NCI-H524 treated with DMSO at 0.1 percent for 48 hours (cell line): ENCODE results near the gene AIF1L.

Experiments used
- DNase-seq: peaks from one replicate; lab custom pipeline; 2025; lab: John Stamatoyannopoulos, UW

Gene AIF1L

GRCh38 chr9:131096269-131097125 is at the start of gene AIF1L:
AIF1L (plus strand) TSS chr9:131096531; CDS start chr9:131096630, 99 bp downstream.
- DNase-seq = peak; percentile 2

GRCh38 chr9:131046581-131047202 is 49.6 kb upstream of the AIF1L start:
- no peak for DNase-seq

DNA sequence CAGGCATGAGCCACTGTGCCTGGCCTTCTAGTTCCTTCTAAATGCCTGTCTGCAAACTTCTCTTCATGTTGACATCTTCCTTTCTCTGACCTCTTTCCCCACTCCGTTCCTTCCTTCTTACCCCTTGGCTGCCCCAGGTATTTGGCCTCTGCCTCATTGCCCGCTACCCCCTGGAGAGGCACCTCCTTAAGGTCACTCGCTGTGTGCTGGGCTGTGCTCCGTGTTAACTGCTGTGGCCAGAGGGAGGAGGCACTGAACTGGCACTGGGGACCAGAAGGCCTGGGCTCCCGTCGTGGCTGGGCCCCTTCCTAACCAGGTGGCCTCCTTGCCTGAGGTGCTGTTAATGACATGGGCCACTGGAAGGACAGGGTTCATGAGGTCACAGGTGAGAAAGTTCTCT is 48.0 kb upstream of the AIF1L start:
- DNase-seq = no peak

DNA sequence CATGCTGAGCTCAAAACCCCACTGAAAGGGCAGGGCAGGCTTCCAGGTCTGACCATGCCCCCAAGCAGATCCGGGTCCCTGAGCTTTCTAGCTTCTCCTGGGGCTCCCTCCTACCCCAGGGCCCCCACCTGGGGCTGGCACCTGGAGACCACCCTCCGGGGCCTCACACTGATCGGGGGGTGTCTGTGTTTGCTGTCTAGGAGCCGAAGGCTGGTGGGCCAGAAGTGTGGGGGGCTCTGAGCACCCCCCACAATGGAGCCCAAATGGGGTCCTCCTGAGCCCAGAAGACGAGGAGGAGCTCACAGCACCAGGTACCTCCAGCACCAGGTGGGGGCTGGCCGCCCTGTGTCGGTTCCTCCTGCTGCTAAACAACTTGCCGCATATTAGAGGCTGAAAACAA is 47.5 kb upstream of the AIF1L start:
- DNase-seq = no peak

DNA sequence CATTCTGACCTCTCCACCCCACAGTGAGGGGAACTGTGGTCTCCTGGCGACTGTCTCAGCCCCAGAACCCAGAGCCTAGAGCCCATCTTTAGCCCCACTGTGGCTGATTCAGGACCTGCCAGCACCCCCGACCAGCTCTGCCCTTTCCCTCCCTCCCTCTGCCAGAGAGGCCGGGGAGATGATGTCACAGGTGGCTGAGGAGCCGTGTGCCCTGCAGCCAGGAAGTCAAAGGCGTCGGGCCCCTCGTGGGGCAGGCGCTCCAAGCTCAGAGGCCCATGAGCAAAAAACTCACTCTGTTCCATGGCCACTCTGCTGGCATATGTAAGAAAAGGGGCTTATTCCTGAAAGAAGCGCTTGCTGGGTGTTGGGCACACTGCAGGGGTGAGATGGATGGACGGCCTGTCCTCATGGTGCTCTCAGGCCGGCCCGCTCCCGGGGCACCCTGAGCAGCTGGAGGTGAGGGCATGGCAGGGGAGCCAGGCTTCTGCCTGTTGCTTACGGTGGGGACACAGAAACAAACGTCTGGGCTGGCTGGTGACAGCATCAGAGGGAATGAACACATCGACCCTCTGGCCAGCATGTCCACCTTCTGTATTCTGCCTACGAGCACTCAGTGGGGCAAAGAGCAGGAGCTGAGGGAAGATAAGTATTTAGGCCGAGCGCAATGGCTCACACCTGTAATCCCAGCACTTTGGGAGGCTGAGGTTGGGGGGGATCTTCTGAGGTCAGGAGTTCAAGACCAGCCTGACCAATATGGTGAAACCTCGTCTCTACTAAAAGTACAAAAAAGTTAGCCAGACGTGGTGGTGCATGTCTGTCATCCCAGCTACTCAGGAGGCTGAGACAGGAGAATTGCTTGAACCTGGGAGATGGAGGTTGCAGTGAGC is 46.3 kb upstream of the AIF1L start:
- no peak for DNase-seq

- DNase-seq = no peak
Measured at GRCh38 chr9:131050831-131051230, 45.5 kb upstream of the AIF1L start.

DNA sequence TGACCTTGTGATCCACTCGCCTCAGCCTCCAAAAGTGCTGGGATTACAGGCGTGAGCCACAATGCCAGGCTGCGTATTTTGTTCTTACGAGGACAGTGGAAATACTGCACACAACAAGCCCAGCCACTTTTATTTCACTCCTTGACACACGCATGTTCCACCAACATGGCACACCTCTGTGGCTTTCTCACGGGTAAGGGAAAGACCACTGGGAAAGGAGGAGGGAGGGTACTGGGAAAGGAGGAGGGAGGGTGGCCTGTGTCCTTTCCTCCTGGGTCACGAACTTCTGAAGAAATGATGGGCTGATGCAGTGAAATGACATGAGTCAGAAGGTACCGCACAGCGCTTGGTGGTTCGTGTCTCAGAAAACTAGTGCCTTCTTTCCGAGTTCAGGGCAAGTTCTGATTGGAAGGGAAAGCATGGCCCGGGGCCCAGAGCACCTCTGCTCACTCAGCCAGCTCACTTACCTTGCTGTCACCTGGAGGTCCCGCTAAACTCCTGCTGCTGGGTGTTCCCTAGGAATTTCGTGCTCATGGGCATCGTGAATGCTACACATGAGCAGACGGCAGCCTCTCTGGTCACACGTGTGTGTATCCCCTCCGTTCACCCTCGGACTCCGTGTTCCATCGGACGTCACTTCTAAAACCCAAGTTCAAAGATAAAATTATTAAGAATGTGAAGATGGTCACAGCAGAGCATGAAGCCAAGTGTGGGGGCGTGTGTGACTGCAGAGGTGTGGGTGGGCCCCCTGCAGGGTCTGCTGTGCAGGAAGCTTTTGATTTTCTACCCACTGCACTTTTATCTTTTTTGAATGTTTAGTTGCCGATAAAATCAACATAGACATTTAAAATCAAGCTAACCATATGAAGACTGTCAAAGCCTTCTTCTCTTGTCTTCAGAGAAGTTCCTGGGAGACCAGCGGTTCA is 44.5 kb upstream of the AIF1L start:
- no peak for DNase-seq

GRCh38 chr9:131053896-131054295 is 42.4 kb upstream of the AIF1L start:
- no peak for DNase-seq

GRCh38 chr9:131056781-131057506 is 39.4 kb upstream of the AIF1L start:
- no peak for DNase-seq

- DNase-seq = no peak
Measured at GRCh38 chr9:131060900-131061630, 35.3 kb upstream of the AIF1L start.

- DNase-seq = no peak
Measured at GRCh38 chr9:131062969-131063368, 33.4 kb upstream of the AIF1L start.

GRCh38 chr9:131065599-131065998 is 30.7 kb upstream of the AIF1L start:
- DNase-seq = no peak

DNA sequence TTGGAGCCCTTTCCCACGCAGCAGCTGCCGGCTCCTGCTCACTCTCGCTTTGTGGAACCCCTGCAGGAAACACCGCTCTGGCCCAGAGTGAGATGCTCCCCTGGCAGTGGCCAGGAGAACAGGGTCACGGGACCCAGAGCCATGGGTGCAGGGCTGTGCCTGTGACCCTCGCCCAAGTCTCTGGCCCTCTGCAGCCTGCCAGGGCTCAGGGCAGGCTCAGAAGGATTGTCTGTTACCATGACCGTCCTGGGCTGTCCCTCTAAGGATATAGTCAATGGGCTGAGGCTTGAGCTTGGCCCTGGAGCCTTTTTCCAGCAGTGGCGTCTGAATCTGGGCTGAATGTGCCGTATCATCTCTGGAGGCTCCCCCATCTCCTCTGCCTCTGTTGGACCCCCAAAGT is 28.7 kb upstream of the AIF1L start:
- no peak for DNase-seq

DNA sequence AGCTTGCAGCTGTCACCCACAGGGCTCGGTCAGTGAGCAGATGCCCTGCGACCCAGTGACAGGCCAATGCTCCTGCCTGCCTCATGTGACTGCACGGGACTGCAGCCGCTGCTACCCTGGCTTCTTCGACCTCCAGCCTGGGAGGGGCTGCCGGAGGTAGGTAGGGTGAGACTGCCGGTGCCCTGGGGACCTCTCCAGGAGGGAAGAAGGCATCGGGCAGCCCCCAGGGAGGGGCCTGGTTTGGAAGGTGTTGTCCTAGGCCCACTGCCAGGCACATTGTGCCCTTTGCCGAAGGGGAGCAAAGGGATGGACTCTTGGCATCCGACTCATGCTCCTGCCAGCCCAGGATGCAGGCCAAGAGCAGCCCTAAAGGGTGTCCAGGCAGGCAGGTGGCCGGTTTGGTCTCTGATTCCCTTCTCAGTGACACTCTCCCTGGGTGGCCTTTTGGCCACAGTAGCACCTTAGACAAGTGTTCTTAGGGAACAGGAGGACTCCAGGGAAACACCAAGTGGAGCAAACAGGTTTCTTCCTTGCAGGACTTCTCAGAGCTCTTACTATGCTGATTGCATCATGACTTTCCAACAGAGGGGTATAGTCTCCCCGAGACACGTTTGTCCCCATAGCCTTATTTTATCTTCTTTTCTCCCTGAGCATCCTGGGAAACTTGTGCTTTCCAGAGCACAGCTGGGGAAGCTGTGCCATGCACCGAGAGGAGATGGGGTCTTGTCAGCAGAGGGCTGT is 28.1 kb upstream of the AIF1L start:
- DNase-seq = no peak

GRCh38 chr9:131069699-131070098 is 26.6 kb upstream of the AIF1L start:
- no peak for DNase-seq

- DNase-seq = no peak
Measured at GRCh38 chr9:131072107-131072870, 24.0 kb upstream of the AIF1L start.

DNA sequence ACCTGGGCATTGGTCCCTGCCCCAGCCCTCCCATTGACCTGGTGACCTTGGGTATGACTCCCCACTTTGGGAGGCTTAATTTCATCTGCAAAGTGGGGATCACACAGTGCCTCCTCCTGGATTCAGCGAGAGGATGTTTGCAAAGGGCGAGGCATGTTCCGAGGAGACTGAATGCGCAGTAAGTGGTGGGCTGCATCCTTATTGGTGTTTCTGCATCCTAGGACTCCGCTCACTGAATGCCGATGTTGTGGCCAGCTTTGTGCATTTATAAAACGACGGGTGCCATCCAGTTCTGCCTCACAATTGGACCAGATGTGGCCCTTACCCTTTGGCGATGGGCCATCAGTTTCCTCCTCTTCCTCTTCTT is 23.5 kb upstream of the AIF1L start:
- DNase-seq = no peak

GRCh38 chr9:131076347-131077195 is 19.8 kb upstream of the AIF1L start:
- no peak for DNase-seq
